NCI-H2081 (cell line): Measurements from ENCODE around the gene RAB11FIP3.

ENCODE experiments used
- DNase-seq, 2 experiments: peaks; one replicate each; lab custom pipeline; 2025; lab: John Stamatoyannopoulos, UW

RAB11FIP3 gene

GRCh38 chr16:567373-568256, 142.2 kb downstream of the RAB11FIP3 start:
- no peak for DNase-seq

DNA sequence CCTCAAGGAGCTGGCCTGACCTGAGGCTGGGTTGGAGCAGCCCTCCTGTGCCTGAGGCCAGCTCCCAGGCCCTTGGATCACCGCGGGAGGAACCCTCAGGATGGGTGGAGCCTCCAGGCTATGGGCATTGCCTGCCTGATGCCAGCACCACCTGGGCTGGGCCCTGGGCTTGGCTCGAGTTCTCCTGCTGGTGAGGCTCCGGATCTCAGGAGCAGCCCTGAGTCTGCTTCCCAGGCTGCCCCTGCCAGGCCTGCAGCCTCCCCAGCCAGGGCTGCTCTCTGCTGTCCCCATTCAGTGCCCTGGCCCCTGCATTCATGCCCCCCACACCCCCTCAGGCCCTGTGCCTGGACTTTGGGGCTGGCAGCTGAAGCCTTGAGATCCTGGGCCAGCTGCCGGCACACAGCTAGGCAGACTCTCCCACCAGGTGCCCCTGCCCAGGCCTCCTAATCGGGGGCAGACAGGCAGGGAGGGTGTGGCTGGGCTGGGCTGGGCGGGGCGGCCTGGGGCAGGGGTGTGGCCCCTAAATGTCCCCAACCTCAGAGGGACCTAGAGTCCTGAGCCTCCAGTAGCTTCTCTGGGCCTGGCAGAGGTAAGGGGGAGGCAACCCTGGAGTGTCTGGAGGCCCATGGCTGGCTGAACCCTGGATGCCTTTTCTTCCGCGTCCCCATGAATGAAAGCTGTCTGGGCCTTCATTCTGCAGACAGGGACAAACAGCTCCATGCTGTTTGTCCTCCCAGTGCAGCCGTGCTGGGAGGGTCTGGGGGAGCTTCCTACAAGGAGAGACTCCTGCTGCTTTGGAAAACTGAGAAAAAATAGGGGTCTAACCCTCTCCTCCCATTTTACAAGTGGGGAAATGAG, 143.2 kb downstream of the RAB11FIP3 start:
- no peak for DNase-seq

- peak in 1 of 2 experiments; percentile 55 for DNase-seq
These were observed 144.2 kb downstream of the RAB11FIP3 start, which contains the start of gene PIGQ for GRCh38 chr16:569445-570254. PIGQ (plus strand) TSS chr16:569968; CDS start chr16:574075, 4,107 bp downstream.
